Stimulated activated CD8-positive, alpha-beta memory T cell treated with anti-CD3 and anti-CD28 coated beads, Interleukin-15, amount 100 ng/mL, for 1 hour (primary cell): ENCODE data around the gene RRAS.
"Not testable (repeated sequence)": the region's sequence is repeated elsewhere in the genome, so short reads cannot be mapped to it uniquely, and the experiment has no call there.

ENCODE experiments used
- DNase-seq: peaks from one replicate; pipeline ENCODE4 v3.0.0-alpha.2; 2020; ENCODE audit warnings: low read depth

The RRAS gene

GRCh38 chr19:49631014-49631588 lies 8.8 kb downstream of the RRAS start:
- no peak for DNase-seq

- DNase-seq: no peak
Observed at GRCh38 chr19:49629659-49630058, 10.3 kb downstream of the RRAS start.

GRCh38 chr19:49626226-49626625 lies 13.7 kb downstream of the RRAS start:
- DNase-seq: no peak

GRCh38 chr19:49624967-49625910 lies 14.7 kb downstream of the RRAS start:
- no peak for DNase-seq

GRCh38 chr19:49617860-49618259 lies 22.1 kb downstream of the RRAS start:
- DNase-seq: not testable (repeated sequence)

- DNase-seq: no peak
Observed at GRCh38 chr19:49616945-49617344, 23.0 kb downstream of the RRAS start.

GRCh38 chr19:49616532-49616931 lies 23.4 kb downstream of the RRAS start:
- DNase-seq: no peak

GRCh38 chr19:49615861-49616260 lies 24.1 kb downstream of the RRAS start:
- no peak for DNase-seq

- DNase-seq: no peak
Observed at GRCh38 chr19:49614096-49614833, 25.7 kb downstream of the RRAS start.

- DNase-seq: no peak
Observed at GRCh38 chr19:49613374-49613773, 26.6 kb downstream of the RRAS start.

GRCh38 chr19:49609499-49610092 lies 30.3 kb downstream of the RRAS start:
- no peak for DNase-seq

- no peak for DNase-seq
Observed at GRCh38 chr19:49605605-49606004, 34.3 kb downstream of the RRAS start.

- no peak for DNase-seq
Observed at GRCh38 chr19:49602806-49603205, 37.1 kb downstream of the RRAS start.

- DNase-seq: no peak
Observed at GRCh38 chr19:49601482-49602038, 38.4 kb downstream of the RRAS start.

- DNase-seq: no peak
Observed at GRCh38 chr19:49599378-49600295, 40.3 kb downstream of the RRAS start.

GRCh38 chr19:49597703-49597974 lies 42.3 kb downstream of the RRAS start:
- no peak for DNase-seq

GRCh38 chr19:49596954-49597702 lies 42.8 kb downstream of the RRAS start:
- DNase-seq: no peak

- no peak for DNase-seq
Observed at GRCh38 chr19:49596407-49596806, 43.5 kb downstream of the RRAS start.

GRCh38 chr19:49595819-49596404 lies 44.0 kb downstream of the RRAS start:
- DNase-seq: no peak
